Activated T-helper 9 cell treated with anti-CD3 and anti-CD28 coated beads, Interleukin-2, amount 50 U/mL, for 16 hours (primary cell): ENCODE results near the gene RASA1.
"Not testable (repeated sequence)": the region's sequence is repeated elsewhere in the genome, so short reads cannot be mapped to it uniquely, and the experiment has no call there.

ENCODE experiments used
- DNase-seq: peaks from one replicate; pipeline ENCODE4 v3.0.0-alpha.2; 2020; ENCODE audit warnings: low read depth

The RASA1 gene

GRCh38 chr5:87282269-87282668 lies 14.6 kb downstream of the RASA1 start:
- no peak for DNase-seq

- not testable (repeated sequence) for DNase-seq
Observed at GRCh38 chr5:87287266-87287665, 19.6 kb downstream of the RASA1 start.

DNA sequence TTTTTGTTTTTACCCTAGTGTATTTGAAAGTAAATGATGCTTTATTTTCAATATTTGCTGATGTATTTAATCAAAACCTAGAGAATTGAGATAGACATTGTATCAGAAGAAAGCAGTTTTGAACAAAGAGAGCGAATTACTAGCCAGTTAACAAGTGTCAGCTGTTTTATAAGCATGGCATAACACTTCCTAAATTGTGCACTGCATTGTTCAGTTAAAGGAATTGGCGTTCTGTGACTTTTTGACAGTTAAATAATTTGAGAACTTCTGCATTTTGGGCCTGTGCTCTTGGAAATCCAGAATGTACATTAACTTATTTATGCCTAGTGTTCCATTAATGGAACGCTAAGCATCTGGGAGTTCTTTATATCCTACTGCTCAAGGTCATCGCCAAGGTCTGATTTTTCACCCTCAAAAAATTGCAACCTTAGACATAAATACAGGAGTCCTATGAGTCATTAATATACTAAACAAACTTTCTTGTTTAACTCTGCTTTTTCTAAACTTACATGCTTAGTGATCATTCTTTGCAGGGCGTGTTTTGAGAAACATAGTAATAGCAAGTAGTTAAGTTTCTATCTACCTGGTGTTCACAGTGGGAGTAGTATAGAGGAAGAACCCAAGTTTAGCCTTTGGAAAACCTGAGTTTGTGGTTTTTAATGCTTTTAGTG lies 31.1 kb downstream of the RASA1 start:
- DNase-seq, result no peak

GRCh38 chr5:87300176-87300575 lies 32.5 kb downstream of the RASA1 start:
- no peak for DNase-seq

- DNase-seq, result peak; percentile 24
Observed at GRCh38 chr5:87300744-87301143, 33.1 kb downstream of the RASA1 start.

- DNase-seq, result no peak
Observed at GRCh38 chr5:87302061-87302460, 34.4 kb downstream of the RASA1 start.

GRCh38 chr5:87303324-87303723 lies 35.6 kb downstream of the RASA1 start:
- DNase-seq, result no peak

- not testable (repeated sequence) for DNase-seq
Observed at GRCh38 chr5:87306090-87306489, 38.4 kb downstream of the RASA1 start.

DNA sequence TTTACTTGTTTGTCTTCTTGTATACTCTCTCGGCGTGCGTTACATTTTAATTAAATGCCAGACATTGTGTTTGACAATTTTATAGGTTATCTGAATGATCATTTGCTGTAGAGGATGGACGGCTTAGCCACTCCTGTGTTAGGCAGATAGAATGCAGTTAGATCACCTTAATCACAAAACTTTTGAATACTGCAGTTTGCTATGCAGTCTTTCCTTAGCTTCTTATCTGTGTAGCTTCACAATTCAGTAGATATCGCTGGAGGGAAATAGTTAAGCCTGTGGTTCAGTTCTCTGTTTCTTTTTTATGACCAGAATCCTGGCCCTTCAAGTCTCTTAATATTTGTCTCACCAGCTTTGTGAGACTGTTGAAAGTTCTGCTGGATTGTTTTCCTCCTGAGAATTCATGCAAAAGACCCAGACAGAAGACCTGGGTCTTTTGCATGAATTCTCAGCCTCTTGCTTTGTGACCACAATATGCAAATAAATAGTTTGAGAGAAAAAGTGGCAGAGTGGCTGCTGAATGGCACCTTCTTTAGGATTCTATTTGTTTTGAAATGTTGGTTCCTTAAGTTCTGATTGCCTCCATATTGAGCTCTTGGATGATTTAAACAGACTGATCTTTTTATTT lies 40.2 kb downstream of the RASA1 start:
- DNase-seq, result no peak

- DNase-seq, result no peak
Observed at GRCh38 chr5:87311405-87312279, 44.0 kb downstream of the RASA1 start.

DNA sequence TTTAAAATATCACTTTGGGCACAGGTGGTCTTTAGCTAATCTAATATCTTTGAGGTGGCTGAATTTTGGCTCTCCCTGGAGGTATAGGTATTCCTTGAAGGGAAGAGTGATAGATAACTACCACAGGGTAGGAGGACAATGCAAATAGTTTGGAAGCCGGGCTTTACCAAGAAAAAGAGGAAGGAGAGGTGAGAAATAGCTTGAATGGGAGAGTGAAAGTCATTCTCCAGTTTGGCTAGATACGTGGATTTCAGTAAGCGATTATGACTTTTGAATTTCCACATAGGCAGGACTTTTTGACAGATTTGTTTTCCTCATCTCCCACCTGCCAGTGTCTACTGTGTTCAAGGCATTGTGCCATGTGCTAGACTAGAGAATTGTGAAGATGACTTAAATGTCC lies 45.5 kb downstream of the RASA1 start:
- DNase-seq, result no peak

DNA sequence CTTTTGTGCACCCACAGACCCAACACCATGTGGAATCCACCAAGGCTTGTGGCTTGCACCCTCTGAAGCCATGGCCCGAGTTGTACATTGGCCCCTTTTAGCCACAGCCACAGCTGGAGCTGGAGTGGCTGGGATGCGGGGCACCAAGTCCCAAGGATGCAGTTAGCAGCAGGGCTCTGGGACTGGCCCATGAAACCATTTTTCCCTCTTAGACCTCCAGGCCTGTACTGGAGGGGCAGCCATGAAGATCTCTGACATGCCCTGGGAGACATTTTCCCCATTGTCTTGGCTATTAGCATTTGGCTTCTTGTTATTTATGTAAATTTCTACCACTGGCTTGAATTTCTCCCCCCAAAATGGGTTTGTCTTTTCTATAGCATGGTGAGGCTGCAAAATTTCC lies 51.8 kb downstream of the RASA1 start:
- no peak for DNase-seq

DNA sequence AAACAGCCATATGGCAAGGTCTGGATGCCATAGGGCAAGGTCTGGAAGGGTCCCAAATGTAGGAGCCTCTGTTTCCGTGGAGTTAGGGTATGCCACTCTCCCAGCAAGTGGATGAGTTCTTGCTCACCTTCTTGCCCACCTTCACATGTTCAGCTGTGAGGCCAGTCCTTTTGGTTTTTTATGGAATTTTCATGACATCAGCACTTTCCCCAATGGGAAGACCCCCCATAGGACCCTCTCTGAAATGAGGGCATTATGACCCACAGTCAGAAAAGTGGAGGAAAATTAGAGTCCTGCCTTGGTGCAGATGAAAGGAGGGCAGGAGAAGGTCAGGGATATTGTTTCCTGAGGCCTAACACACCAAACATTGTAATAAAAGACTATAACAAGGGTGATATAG lies 53.9 kb downstream of the RASA1 start:
- no peak for DNase-seq

DNA sequence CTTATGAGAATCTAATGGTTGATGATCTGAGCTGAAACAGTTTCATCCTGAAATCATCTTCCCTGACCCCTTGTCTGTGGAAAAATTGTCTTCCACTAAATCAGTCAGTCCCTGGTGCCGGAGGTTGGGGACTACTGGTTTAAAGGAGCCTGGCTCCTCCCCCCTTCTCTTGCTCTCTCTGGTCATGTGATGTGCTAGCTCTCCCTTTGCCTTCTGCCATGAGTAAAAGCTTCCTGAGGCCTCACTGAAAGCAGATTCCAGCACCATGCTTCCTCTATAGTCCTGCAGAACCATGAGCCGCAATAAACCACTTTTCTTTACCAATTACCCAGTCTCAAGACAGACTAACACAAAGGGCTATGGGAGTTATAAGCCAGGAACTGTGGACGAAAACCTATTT lies 54.7 kb downstream of the RASA1 start:
- DNase-seq, result no peak

DNA sequence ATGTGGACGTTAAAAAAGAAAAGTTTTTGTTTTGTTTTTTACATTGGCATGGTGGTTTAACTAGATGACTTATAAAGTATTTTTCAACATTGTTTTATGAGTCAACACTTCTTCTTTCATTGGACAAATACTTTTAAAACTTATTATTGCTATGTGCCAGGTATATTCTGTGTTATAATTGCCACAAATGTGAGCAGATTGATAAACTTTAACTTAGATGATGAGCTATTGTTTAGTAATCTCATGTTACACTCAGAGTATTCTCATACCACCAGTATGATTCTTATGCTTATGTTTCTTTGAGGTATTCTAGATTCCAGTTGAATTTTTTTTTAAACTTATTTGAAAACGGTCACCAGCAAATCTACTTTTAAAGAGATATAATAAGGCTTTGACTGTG lies 60.3 kb downstream of the RASA1 start:
- no peak for DNase-seq

GRCh38 chr5:87329114-87329513 lies 61.4 kb downstream of the RASA1 start:
- no peak for DNase-seq

DNA sequence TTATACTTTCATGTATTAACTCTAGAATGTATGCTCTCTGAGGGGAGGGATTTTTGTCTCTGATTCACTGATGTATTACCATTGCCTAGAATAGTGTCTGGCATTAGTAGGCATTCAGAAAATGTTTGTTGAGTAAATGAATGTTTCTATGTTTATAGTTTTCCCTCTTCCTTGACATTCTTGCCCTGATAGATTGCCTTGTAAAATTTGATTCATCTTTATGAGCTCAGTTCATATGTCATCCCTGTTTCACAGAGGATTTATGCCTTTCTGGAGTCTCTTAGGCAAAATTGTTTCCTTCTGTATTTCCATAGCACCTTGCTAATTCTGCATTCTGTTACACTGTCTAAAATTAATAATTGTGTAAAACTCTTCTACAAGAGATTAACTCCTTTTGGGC lies 72.3 kb downstream of the RASA1 start:
- no peak for DNase-seq

DNA sequence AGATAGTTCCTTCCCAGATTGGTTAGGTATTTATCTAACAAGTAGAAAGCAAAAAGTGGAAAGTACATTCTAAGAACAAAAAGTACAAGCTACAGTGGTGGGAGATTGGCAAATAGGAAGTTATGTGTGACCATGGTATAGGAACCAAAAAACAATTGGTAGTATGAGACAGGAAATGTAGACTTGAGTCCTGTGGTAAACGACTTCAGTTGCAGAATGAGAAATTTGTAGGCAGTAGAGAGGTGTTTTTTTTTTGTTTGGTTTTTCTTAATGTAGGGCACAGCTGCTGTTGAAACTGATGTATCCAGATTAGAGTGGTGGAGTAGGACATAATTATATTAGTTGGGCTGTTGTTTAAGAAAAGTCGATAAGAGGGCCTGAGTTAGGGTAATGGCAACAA lies 73.0 kb downstream of the RASA1 start:
- DNase-seq, result no peak

- DNase-seq, result no peak
Observed at GRCh38 chr5:87347272-87347671, 79.6 kb downstream of the RASA1 start.

GRCh38 chr5:87347841-87348240 lies 80.2 kb downstream of the RASA1 start:
- no peak for DNase-seq

DNA sequence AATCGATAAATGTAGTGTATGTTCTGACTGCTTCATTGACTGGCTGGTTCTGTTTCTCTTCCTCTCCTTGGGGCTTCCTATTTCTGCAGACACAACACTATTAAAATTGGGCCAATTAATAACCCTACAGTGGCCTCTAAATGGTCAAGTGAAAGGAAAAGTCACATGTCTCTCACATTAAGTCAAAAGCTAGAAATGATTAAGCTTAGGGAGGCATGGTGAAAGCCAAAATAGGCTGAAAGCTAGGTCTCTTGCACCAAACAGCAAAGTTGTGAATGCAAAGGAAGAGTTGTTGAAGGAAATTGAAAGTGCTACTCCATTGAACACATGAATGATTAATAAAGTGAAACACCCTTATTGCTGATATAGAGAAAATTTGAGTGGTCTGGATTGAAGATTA lies 86.8 kb downstream of the RASA1 start:
- DNase-seq, result no peak

DNA sequence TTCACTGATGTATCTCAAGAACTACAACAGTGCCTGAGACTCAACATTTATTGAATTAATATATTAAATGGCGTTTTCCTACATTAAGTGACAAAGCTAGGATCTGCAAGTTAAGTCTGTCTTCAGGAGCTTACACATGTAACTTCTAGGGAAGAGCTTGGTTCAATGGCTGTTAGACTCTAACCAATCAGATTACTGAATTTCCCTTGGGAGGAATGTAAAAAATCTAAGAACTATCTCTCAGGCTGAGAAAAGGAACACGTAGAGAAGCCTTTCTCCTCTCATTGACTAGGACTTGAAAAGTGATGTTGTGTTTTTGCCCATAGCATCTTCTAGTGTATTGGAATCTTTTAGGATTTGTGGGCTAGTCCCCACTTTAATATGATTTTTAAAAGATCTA lies 91.4 kb downstream of the RASA1 start:
- DNase-seq, result no peak

GRCh38 chr5:87360132-87360531 lies 92.4 kb downstream of the RASA1 start:
- no peak for DNase-seq
